GM23338 (cell line): ENCODE data around the gene PPP2R5C. TPM values are rescaled to one million over a fixed set of nuclear protein-coding genes. Genes with fewer than 3 reads are reported as not detected.

Experiments used
- ATAC-seq: fragments of 200-7000 bp; cut with Tn5 transposase; 3 replicates; pipeline ENCODE4 v1.9.1; 2020
- DNase-seq: peaks from one replicate; pipeline ENCODE4 v3.0.0-alpha.2; 2015; ENCODE audit warnings: low spot score
- H2AFZ ChIP-seq: fragments of 200-600 bp; sonication (generic); 2 replicates; pipeline ENCODE4 v1.8.0; 2016; ENCODE audit warnings: antibody characterized with exemption, mild to moderate bottlenecking, moderate library complexity
- H3F3A ChIP-seq: fragments of 200-600 bp; sonication (generic); replicated peaks from 2 replicates; pipeline ENCODE4 v1.8.0; 2017; ENCODE audit warnings: antibody characterized with exemption, mixed run types, low read depth
- H3K27ac ChIP-seq: fragments of 200-600 bp; sonication (generic); 2 replicates; pipeline ENCODE4 v1.6.1; 2016; ENCODE audit warnings: low read depth
- H3K27me3 ChIP-seq: fragments of 200-600 bp; sonication (generic); 2 replicates; pipeline ENCODE4 v1.8.0; 2016; ENCODE audit warnings: mild to moderate bottlenecking, mixed run types, moderate library complexity; ENCODE audit not compliant: insufficient read depth
- H3K36me3 ChIP-seq: fragments of 200-600 bp; sonication (generic); 2 replicates; pipeline ENCODE4 v1.8.0; 2016; ENCODE audit warnings: mild to moderate bottlenecking; ENCODE audit not compliant: insufficient read depth
- H3K4me1 ChIP-seq: fragments of 200-600 bp; sonication (generic); 2 replicates; pipeline ENCODE4 v1.8.0; 2016; ENCODE audit warnings: mild to moderate bottlenecking, moderate library complexity; ENCODE audit not compliant: insufficient read depth
- H3K4me2 ChIP-seq: fragments of 200-600 bp; sonication (generic); 2 replicates; pipeline ENCODE4 v1.7.1; 2017; ENCODE audit warnings: mixed run types
- H3K4me3 ChIP-seq: fragments of 200-600 bp; sonication (generic); 2 replicates; pipeline ENCODE4 v1.6.1; 2016; ENCODE audit warnings: mixed run types
- H3K79me2 ChIP-seq: fragments of 200-600 bp; sonication (generic); replicated peaks from 2 replicates; pipeline ENCODE4 v1.8.0; 2017; ENCODE audit warnings: mild to moderate bottlenecking; ENCODE audit not compliant: insufficient read depth
- H3K9me2 ChIP-seq: fragments of 200-600 bp; sonication (generic); 2 replicates; pipeline ENCODE4 v1.8.0; 2017; ENCODE audit not compliant: insufficient read depth
- H4K20me1 ChIP-seq: fragments of 200-600 bp; sonication (generic); replicated peaks from 2 replicates; pipeline ENCODE4 v1.8.0; 2017; ENCODE audit warnings: mild to moderate bottlenecking; ENCODE audit not compliant: insufficient read depth
- H3K27ac Mint-ChIP-seq: 2 replicates; pipeline ENCODE4 v1.8.0; 2020; ENCODE audit warnings: inconsistent platforms, mild to moderate bottlenecking, moderate library complexity, mixed read lengths
- H3K27me3 Mint-ChIP-seq: 3 replicates; pipeline ENCODE4 v1.8.0; 2022; ENCODE audit warnings: low read depth, mild to moderate bottlenecking, moderate library complexity, mixed read lengths, inconsistent platforms; ENCODE audit not compliant: insufficient read depth, poor library complexity
- H3K36me3 Mint-ChIP-seq: 3 replicates; pipeline ENCODE4 v1.8.0; 2021; ENCODE audit warnings: low read depth, mild to moderate bottlenecking, inconsistent platforms, moderate library complexity, mixed read lengths
- H3K4me1 Mint-ChIP-seq: 3 replicates; pipeline ENCODE4 v1.8.0; 2020; ENCODE audit warnings: mild to moderate bottlenecking, inconsistent platforms, mixed read lengths
- H3K4me3 Mint-ChIP-seq: 3 replicates; pipeline ENCODE4 v1.8.0; 2021; ENCODE audit warnings: moderate library complexity, mild to moderate bottlenecking, inconsistent platforms, mixed read lengths
- H3K9me3 Mint-ChIP-seq: 3 replicates; pipeline ENCODE4 v1.8.0; 2020; ENCODE audit warnings: moderate library complexity, mild to moderate bottlenecking, inconsistent platforms, mixed read lengths
- CREB1 ChIP-seq: fragments of 250-450 bp; sonication (Bioruptor Pico); IDR thresholded peaks from 2 replicates; pipeline ENCODE4 v1.5.0; 2020; ENCODE audit warnings: low read depth, mild to moderate bottlenecking, moderate library complexity
- EZH2 ChIP-seq: fragments of 200-600 bp; sonication (generic); IDR thresholded peaks from one replicate; pipeline ENCODE4 v1.8.0; 2017; ENCODE audit warnings: antibody characterized with exemption, mild to moderate bottlenecking, low read depth; ENCODE audit not compliant: unreplicated experiment
- EZH2phosphoT487 ChIP-seq: fragments of 200-600 bp; sonication (generic); IDR thresholded peaks from one replicate; pipeline ENCODE4 v1.8.1; 2018; ENCODE audit warnings: antibody characterized with exemption; ENCODE audit not compliant: unreplicated experiment
- JUNB ChIP-seq: IDR thresholded peaks from one replicate; pipeline ENCODE4 v1.6.1; 2016; ENCODE audit warnings: antibody characterized with exemption; ENCODE audit not compliant: unreplicated experiment
- NANOG ChIP-seq: IDR thresholded peaks from 2 replicates; pipeline ENCODE4 v1.6.1; 2016; ENCODE audit warnings: antibody characterized with exemption, borderline replicate concordance
- POLR2AphosphoS5 ChIP-seq: IDR thresholded peaks from 2 replicates; pipeline ENCODE4 v1.6.1; 2016; ENCODE audit warnings: antibody characterized with exemption, low read depth
- REST ChIP-seq: IDR thresholded peaks from one replicate; pipeline ENCODE4 v1.6.1; 2018; ENCODE audit warnings: antibody characterized with exemption; ENCODE audit not compliant: unreplicated experiment
- ZNF114 ChIP-seq: fragments of 250-450 bp; sonication (Bioruptor Pico); IDR thresholded peaks from 2 replicates; pipeline ENCODE4 v1.5.0; 2020; ENCODE audit warnings: mild to moderate bottlenecking, moderate library complexity
- polyA plus RNA-seq: library from polyadenylated mRNA; unstranded; fragments of >200 nt; fragmentation: Nextera tagmentation; extraction: Ambion mirVana; gene quantifications from 2 replicates; pipeline ENCODE4 v1.2.1, GENCODE V29; 2016
- total RNA-seq: library from RNA; depleted of rRNA; stranded (reverse); fragments of >200 nt; shearing (Covaris generic); gene quantifications from 2 replicates; pipeline ENCODE4 v1.2.3, GENCODE V29; 2014
- TF ChIP-seq, protein P1 (sequence below), 2 experiments: fragments of 200-600 bp in 1 of 2; sonication (generic) in 1 of 2; conservative IDR thresholded peaks; 2 replicates each; pipeline versions ENCODE4 v1.5.1 to v1.6.1; 2016 to 2017; ENCODE audit warnings: antibody characterized with exemption in 2 of 2, low read depth in 2 of 2, mild to moderate bottlenecking in 2 of 2, moderate library complexity in 1 of 2
- TF ChIP-seq, protein P2 (sequence below): IDR thresholded peaks from 2 replicates; pipeline ENCODE4 v1.6.1; 2016; ENCODE audit warnings: antibody characterized with exemption
- TF ChIP-seq, protein P3 (sequence below): fragments of 250-450 bp; sonication (Bioruptor Pico); IDR thresholded peaks from 2 replicates; pipeline ENCODE4 v1.5.0; 2020; ENCODE audit warnings: mild to moderate bottlenecking, moderate library complexity

PPP2R5C gene
- total and polyA plus RNA-seq, 2 experiments from 2014 or later, result 75.4 to 79.7 TPM

GRCh38 chr14:101877766-101878165, 116.3 kb downstream of the PPP2R5C start (continued):
- no peak for TF ChIP-seq JUNB
- TF ChIP-seq POLR2AphosphoS5, result no peak
- TF ChIP-seq EZH2, result no peak
- TF ChIP-seq, protein P1, sequence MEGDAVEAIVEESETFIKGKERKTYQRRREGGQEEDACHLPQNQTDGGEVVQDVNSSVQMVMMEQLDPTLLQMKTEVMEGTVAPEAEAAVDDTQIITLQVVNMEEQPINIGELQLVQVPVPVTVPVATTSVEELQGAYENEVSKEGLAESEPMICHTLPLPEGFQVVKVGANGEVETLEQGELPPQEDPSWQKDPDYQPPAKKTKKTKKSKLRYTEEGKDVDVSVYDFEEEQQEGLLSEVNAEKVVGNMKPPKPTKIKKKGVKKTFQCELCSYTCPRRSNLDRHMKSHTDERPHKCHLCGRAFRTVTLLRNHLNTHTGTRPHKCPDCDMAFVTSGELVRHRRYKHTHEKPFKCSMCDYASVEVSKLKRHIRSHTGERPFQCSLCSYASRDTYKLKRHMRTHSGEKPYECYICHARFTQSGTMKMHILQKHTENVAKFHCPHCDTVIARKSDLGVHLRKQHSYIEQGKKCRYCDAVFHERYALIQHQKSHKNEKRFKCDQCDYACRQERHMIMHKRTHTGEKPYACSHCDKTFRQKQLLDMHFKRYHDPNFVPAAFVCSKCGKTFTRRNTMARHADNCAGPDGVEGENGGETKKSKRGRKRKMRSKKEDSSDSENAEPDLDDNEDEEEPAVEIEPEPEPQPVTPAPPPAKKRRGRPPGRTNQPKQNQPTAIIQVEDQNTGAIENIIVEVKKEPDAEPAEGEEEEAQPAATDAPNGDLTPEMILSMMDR (conservative IDR thresholded peaks at IDR 0.05; ENCODE audit: low read depth in 2 of 2), result no peak
- TF ChIP-seq, protein P2, sequence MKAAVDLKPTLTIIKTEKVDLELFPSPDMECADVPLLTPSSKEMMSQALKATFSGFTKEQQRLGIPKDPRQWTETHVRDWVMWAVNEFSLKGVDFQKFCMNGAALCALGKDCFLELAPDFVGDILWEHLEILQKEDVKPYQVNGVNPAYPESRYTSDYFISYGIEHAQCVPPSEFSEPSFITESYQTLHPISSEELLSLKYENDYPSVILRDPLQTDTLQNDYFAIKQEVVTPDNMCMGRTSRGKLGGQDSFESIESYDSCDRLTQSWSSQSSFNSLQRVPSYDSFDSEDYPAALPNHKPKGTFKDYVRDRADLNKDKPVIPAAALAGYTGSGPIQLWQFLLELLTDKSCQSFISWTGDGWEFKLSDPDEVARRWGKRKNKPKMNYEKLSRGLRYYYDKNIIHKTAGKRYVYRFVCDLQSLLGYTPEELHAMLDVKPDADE, result no peak
- no peak for TF ChIP-seq NANOG
- no peak for TF ChIP-seq EZH2phosphoT487
- TF ChIP-seq CREB1 (CRISPR knock-in tag), result no peak

- Histone ChIP-seq H2AFZ (no peak overlapping the region), H3K36me3 (no peaks in the 10 kb centered on the region), H3K79me2 (peaks cover 9% of the 10 kb centered on the region; the same call in 1 of the 2 replicates), H4K20me1 (peaks cover 32% of the 10 kb centered on the region), H3K27me3 (no peaks in the 10 kb centered on the region), H3K4me1 (no peaks in the 10 kb centered on the region), H3F3A (no peaks in the 10 kb centered on the region), H3K27ac (no peak overlapping the region), H3K9me2 (no peaks in the 10 kb centered on the region), H3K4me3 (no peak overlapping the region), H3K4me2 (no peak overlapping the region)
- Mint-ChIP-seq H3K27ac (no peak overlapping the region), H3K4me3 (no peak overlapping the region), H3K36me3 (no peaks in the 10 kb centered on the region), H3K9me3 (no peaks in the 10 kb centered on the region), H3K27me3 (no peaks in the 10 kb centered on the region), H3K4me1 (no peaks in the 10 kb centered on the region)
- DNase-seq, result no peak
- ATAC-seq, result no peak
- no peak for TF ChIP-seq REST
- TF ChIP-seq, protein P3, sequence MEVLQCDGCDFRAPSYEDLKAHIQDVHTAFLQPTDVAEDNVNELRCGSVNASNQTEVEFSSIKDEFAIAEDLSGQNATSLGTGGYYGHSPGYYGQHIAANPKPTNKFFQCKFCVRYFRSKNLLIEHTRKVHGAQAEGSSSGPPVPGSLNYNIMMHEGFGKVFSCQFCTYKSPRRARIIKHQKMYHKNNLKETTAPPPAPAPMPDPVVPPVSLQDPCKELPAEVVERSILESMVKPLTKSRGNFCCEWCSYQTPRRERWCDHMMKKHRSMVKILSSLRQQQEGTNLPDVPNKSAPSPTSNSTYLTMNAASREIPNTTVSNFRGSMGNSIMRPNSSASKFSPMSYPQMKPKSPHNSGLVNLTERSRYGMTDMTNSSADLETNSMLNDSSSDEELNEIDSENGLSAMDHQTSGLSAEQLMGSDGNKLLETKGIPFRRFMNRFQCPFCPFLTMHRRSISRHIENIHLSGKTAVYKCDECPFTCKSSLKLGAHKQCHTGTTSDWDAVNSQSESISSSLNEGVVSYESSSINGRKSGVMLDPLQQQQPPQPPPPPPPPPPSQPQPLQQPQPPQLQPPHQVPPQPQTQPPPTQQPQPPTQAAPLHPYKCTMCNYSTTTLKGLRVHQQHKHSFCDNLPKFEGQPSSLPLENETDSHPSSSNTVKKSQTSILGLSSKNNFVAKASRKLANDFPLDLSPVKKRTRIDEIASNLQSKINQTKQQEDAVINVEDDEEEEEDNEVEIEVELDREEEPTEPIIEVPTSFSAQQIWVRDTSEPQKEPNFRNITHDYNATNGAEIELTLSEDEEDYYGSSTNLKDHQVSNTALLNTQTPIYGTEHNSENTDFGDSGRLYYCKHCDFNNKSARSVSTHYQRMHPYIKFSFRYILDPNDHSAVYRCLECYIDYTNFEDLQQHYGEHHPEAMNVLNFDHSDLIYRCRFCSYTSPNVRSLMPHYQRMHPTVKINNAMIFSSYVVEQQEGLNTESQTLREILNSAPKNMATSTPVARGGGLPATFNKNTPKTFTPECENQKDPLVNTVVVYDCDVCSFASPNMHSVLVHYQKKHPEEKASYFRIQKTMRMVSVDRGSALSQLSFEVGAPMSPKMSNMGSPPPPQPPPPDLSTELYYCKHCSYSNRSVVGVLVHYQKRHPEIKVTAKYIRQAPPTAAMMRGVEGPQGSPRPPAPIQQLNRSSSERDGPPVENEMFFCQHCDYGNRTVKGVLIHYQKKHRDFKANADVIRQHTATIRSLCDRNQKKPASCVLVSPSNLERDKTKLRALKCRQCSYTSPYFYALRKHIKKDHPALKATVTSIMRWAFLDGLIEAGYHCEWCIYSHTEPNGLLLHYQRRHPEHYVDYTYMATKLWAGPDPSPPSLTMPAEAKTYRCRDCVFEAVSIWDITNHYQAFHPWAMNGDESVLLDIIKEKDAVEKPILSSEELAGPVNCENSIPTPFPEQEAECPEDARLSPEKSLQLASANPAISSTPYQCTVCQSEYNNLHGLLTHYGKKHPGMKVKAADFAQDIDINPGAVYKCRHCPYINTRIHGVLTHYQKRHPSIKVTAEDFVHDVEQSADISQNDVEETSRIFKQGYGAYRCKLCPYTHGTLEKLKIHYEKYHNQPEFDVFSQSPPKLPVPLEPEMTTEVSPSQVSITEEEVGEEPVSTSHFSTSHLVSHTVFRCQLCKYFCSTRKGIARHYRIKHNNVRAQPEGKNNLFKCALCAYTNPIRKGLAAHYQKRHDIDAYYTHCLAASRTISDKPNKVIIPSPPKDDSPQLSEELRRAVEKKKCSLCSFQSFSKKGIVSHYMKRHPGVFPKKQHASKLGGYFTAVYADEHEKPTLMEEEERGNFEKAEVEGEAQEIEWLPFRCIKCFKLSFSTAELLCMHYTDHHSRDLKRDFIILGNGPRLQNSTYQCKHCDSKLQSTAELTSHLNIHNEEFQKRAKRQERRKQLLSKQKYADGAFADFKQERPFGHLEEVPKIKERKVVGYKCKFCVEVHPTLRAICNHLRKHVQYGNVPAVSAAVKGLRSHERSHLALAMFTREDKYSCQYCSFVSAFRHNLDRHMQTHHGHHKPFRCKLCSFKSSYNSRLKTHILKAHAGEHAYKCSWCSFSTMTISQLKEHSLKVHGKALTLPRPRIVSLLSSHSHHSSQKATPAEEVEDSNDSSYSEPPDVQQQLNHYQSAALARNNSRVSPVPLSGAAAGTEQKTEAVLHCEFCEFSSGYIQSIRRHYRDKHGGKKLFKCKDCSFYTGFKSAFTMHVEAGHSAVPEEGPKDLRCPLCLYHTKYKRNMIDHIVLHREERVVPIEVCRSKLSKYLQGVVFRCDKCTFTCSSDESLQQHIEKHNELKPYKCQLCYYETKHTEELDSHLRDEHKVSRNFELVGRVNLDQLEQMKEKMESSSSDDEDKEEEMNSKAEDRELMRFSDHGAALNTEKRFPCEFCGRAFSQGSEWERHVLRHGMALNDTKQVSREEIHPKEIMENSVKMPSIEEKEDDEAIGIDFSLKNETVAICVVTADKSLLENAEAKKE (CRISPR knock-in tag), result no peak
- TF ChIP-seq CREB1 (CRISPR knock-in tag), result no peak
- TF ChIP-seq POLR2AphosphoS5, result no peak
- TF ChIP-seq, protein P2, result no peak
- no peak for TF ChIP-seq JUNB
- no peak for TF ChIP-seq ZNF114 (CRISPR knock-in tag)
Observed at GRCh38 chr14:101878211-101878821, 116.8 kb downstream of the PPP2R5C start.
